PC-3 (cell line): ENCODE data around the gene MAP7. TPM values are rescaled to one million over a fixed set of nuclear protein-coding genes. Genes with fewer than 3 reads are reported as not detected.
A peak's percentile ranks its signal among the peaks of the same experiment; 100 is the strongest.

Source experiments
- ATAC-seq: fragments of 200-7000 bp; cut with Tn5 transposase; 2 replicates; pipeline ENCODE4 v1.9.1; 2020; ENCODE audit warnings: mild to moderate bottlenecking, moderate library complexity
- Bru-seq: library from RNA; stranded (reverse); fragments of 400-500 nt; gene quantifications from one replicate; lab custom pipeline; 2021; lab: Mats Ljungman, UMichigan
- BruChase-seq, 2 experiments: library from RNA; stranded (reverse); fragments of 400-500 nt; gene quantifications; one replicate each; lab custom pipeline; 2021; lab: Mats Ljungman, UMichigan
- BruUV-seq: library from RNA; stranded (reverse); fragments of 400-500 nt; replicated peaks from 2 replicates; lab custom pipeline; 2021; lab: Mats Ljungman, UMichigan
- CTCF ChIA-PET: fragments of 300-600 bp; sonication (Branson Sonifier 250); formaldehyde crosslinking; loops from one replicate; lab custom pipeline; 2022; ENCODE audit warnings: antibody characterized with exemption; lab: Charles Lee
- POLR2A ChIA-PET: fragments of 300-600 bp; sonication (Branson Sonifier 250); formaldehyde crosslinking; loops from one replicate; lab custom pipeline; 2022; ENCODE audit warnings: antibody characterized with exemption; ENCODE audit not compliant: unreplicated experiment; lab: Charles Lee
- DNase-seq: peaks from one replicate; pipeline ENCODE4 v3.0.0-alpha.2; 2015
- H2AFZ ChIP-seq: fragments of 300-600 bp; sonication (generic); 2 replicates; pipeline ENCODE4 v1.6.0; 2016; ENCODE audit warnings: antibody characterized with exemption, low read length
- H3F3A ChIP-seq: fragments of 300-600 bp; sonication (generic); one replicate; pipeline ENCODE4 v1.6.0; 2017; ENCODE audit warnings: antibody characterized with exemption, low read length, control low read depth, mild to moderate bottlenecking; ENCODE audit not compliant: unreplicated experiment
- H3K27ac ChIP-seq: fragments of 300-600 bp; sonication (generic); 2 replicates; pipeline ENCODE4 v1.5.1; 2016; ENCODE audit warnings: mild to moderate bottlenecking, low read length
- H3K27me3 ChIP-seq: fragments of 300-600 bp; sonication (generic); 2 replicates; pipeline ENCODE4 v1.6.1; 2016; ENCODE audit warnings: low read length, mixed read lengths
- H3K36me3 ChIP-seq: fragments of 300-600 bp; sonication (generic); 2 replicates; pipeline ENCODE4 v1.6.1; 2016; ENCODE audit warnings: low read depth, mixed run types, low read length, mixed read lengths
- H3K4me1 ChIP-seq: fragments of 300-600 bp; sonication (generic); 2 replicates; pipeline ENCODE4 v1.5.1; 2016; ENCODE audit warnings: low read length; ENCODE audit not compliant: insufficient read depth
- H3K4me2 ChIP-seq: fragments of 300-600 bp; sonication (generic); 2 replicates; pipeline ENCODE4 v1.6.0; 2016; ENCODE audit warnings: low read length
- H3K4me3 ChIP-seq: fragments of 300-600 bp; sonication (generic); 2 replicates; pipeline ENCODE4 v1.5.1; 2016; ENCODE audit warnings: mild to moderate bottlenecking, low read length, mixed read lengths
- H3K79me2 ChIP-seq: fragments of 300-600 bp; sonication (generic); 2 replicates; pipeline ENCODE4 v1.6.1; 2017; ENCODE audit warnings: low read length, mixed read lengths
- H3K9ac ChIP-seq: fragments of 300-600 bp; sonication (generic); 2 replicates; pipeline ENCODE4 v1.6.0; 2016; ENCODE audit warnings: mild to moderate bottlenecking, low read length
- H3K9me2 ChIP-seq: fragments of 300-600 bp; sonication (generic); replicated peaks from 2 replicates; pipeline ENCODE4 v1.6.1; 2016; ENCODE audit warnings: mixed run types, low read length, mixed read lengths
- H3K9me3 ChIP-seq: fragments of 300-600 bp; sonication (generic); 2 replicates; pipeline ENCODE4 v1.6.1; 2016; ENCODE audit warnings: low read length, mixed read lengths
- H4K20me1 ChIP-seq: fragments of 300-600 bp; sonication (generic); 2 replicates; pipeline ENCODE4 v1.6.1; 2016; ENCODE audit warnings: low read length, mixed read lengths
- CTCF ChIP-seq: fragments of 300-600 bp; sonication (generic); conservative IDR thresholded peaks from 2 replicates; pipeline ENCODE4 v1.5.1; 2017; ENCODE audit warnings: antibody characterized with exemption, low read depth, mild to moderate bottlenecking, low read length
- EZH2 ChIP-seq: fragments of 300-600 bp; sonication (generic); IDR thresholded peaks from one replicate; pipeline ENCODE4 v1.6.1; 2017; ENCODE audit warnings: antibody characterized with exemption, mild to moderate bottlenecking, low read length; ENCODE audit not compliant: unreplicated experiment
- EZH2phosphoT487 ChIP-seq: fragments of 300-600 bp; sonication (generic); IDR thresholded peaks from 2 replicates; pipeline ENCODE4 v1.6.1; 2018; ENCODE audit warnings: mild to moderate bottlenecking, antibody characterized with exemption, low read length, borderline replicate concordance
- intact Hi-C: fragments of 100-400 bp; cut with micrococcal nuclease; formaldehyde crosslinking; loops from 2 replicates; pipeline ENCODE4 v1.9.0; 2023
- long read RNA-seq: library from polyadenylated mRNA; unstranded; transcript quantifications from one replicate; pipeline ENCODE4 v2.0.0, GENCODE V29; 2021; ENCODE audit not compliant: unreplicated experiment
- total RNA-seq: library from RNA; depleted of rRNA; stranded (reverse); fragments of >200 nt; gene quantifications from 2 replicates; pipeline ENCODE4 v1.2.3, GENCODE V29; 2014; rRNA removed

The MAP7 gene
- 13.9 and 25.3 TPM in 2 replicates for total RNA-seq
- Bru-seq, nascent RNA, result percentile 73 among the genes with signal in this experiment
- percentile 67 among the genes with signal in this experiment for BruChase-seq, experiment 1, labeled RNA remaining after a 6-hour chase
- BruChase-seq, experiment 2, labeled RNA remaining after a 2-hour chase, result percentile 70 among the genes with signal in this experiment
- long read RNA-seq, full-length matches to known transcripts, result 58 of 86 reads
- long read RNA-seq, partial matches to known transcripts, result 26 of 86 reads
- long read RNA-seq, other reads (novel, unspliced or antisense), result 2 of 86 reads

DNA sequence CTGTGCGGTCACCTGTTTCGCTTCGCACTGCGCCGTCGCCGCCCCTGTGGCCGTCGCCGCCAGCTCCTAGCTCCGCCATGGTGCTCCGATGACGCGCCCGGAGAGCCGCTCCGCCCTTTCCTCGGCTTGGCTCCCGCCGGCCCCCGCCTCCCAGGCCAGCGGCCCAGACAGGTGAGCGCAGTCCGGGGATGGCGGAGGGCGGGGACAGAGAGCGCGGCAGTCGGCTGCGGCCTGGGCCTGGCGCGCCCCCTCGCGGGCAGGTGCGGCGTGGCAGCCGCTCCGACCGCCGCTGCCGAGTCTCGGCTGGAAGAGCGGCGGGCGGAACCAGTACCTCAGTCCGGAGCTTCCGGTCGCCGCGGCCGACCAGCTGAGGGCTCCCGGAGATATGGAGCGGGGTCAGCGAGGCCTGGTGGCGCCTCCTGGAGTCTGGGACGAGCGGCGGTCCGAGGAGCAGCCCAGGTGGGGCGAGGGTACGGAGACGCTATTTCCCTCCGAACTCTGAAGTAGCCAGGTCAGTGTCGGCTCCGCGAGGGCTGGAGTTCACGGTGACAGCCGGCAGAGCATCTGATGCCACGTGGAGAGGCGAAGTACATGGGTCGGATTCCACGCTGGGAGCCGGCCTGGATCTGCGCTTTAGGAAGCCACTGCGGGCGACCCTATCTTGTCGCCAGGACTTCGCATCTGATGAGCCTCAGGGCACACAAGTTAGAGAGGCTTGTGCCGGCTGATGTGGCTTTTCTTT lies at the start of gene MAP7:
TSS of gene MAP7 (minus strand) at position 93 of the 742 bp plus-strand sequence. CDS start at position 79, 14 bp downstream.
- no TSS peak for BruUV-seq
- Histone ChIP-seq H2AFZ (peak within 1 kb of the TSS; percentile 85), H3K9me3 (no peaks in the 10 kb centered on the region), H3F3A (no peaks in the 10 kb centered on the region), H3K36me3 (no peaks in the 10 kb centered on the region), H3K79me2 (peaks cover 45% of the 10 kb centered on the region), H3K4me3 (peak within 1 kb of the TSS; percentile 82), H3K9me2 (no peaks in the 10 kb centered on the region), H3K4me1 (peaks cover 23% of the 10 kb centered on the region), H4K20me1 (peaks cover 5% of the 10 kb centered on the region; the same call in 1 of the 2 replicates), H3K4me2 (peak within 1 kb of the TSS; percentile 96), H3K27ac (peak within 1 kb of the TSS; percentile 84), H3K27me3 (no peaks in the 10 kb centered on the region), H3K9ac (peak within 1 kb of the TSS; percentile 100)
- CTCF ChIA-PET, result interaction anchor here (0.8 to 1.3 kb wide), 4 partner anchors 93 to 242 kb away, joined by 3 to 6 read pairs (median 4); partner anchors contain the start of gene MAP3K5
- intact Hi-C loops, result no loop called here
- DNase-seq (peak; percentile 90), ATAC-seq (peak; percentile 88)
- POLR2A ChIA-PET, result interaction anchor here (0.6 kb wide), 1 partner anchor 749 kb away, joined by 3 read pairs; no protein-coding TSS in a partner anchor
- TF ChIP-seq EZH2phosphoT487 (no peak), CTCF (peak; percentile 78), EZH2 (no peak)

DNA sequence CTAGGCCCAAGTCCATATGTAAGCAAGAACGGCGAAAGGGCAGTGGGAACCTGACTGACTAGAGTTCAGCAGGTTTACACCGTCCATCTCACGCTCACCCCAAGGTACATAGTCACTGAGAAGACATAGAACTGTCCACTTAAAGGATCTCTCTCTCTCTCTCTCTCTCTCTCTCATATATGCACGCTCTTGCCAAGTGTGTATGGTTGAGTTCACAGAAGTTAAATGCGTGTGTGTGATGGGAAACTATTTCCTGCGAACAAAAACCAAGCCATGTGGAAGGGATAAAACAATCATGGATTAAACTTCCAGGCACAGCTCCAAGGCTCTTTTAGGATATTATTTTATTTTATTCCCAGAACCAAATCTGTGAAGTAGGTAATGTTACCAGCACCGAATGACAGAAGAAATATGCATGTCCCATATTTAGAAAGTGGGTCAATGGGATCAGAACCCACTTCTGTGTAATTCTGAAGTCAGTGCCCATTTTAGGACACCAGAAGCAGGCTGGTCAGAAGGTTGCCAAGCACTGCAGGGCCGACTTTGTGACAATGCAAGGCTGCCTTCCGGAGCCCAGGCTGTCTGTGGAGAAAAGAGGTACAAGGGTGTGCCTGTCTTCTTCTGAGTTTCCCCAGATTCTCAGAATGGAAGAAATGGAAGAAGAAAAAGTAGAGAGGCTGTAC lies 49.2 kb upstream of the MAP7 start:
- ATAC-seq (no peak), DNase-seq (no peak)
- Histone ChIP-seq H3K27me3 (no peaks in the 10 kb centered on the region), H3K79me2 (no peaks in the 10 kb centered on the region), H3K36me3 (no peaks in the 10 kb centered on the region), H3K9ac (no peak overlapping the region), H3K4me1 (peaks cover 3% of the 10 kb centered on the region; the same call in 1 of the 2 replicates), H3K4me3 (no peak overlapping the region), H2AFZ (no peak overlapping the region), H3F3A (no peaks in the 10 kb centered on the region), H3K9me2 (no peaks in the 10 kb centered on the region), H3K27ac (no peak overlapping the region), H3K4me2 (no peak overlapping the region), H3K9me3 (no peaks in the 10 kb centered on the region), H4K20me1 (no peaks in the 10 kb centered on the region)
- POLR2A ChIA-PET, result no interaction called here
- intact Hi-C loops, result no loop called here
- CTCF ChIA-PET, result no interaction called here
- BruUV-seq, result no TSS peak
- TF ChIP-seq EZH2 (no peak), EZH2phosphoT487 (no peak), CTCF (no peak)
